Ishikawa (cell line): ENCODE data around the gene EHD4.

Experiments used
- CEBPB ChIP-seq: IDR thresholded peaks from 2 replicates; pipeline ENCODE4 v1.6.1; 2012
- CREB1 ChIP-seq: IDR thresholded peaks from 2 replicates; pipeline ENCODE4 v1.6.1; 2012; ENCODE audit warnings: low read depth
- EGR1 ChIP-seq: IDR thresholded peaks from 2 replicates; pipeline ENCODE4 v1.6.1; 2012
- EP300 ChIP-seq: IDR thresholded peaks from 2 replicates; pipeline ENCODE4 v1.6.1; 2012; ENCODE audit warnings: borderline replicate concordance
- FOXM1 ChIP-seq: IDR thresholded peaks from 2 replicates; pipeline ENCODE4 v1.6.1; 2012; ENCODE audit warnings: low read depth, borderline replicate concordance
- MAX ChIP-seq: IDR thresholded peaks from 2 replicates; pipeline ENCODE4 v1.6.1; 2012
- NFIC ChIP-seq: IDR thresholded peaks from 2 replicates; pipeline ENCODE4 v1.6.1; 2012
- RAD21 ChIP-seq: IDR thresholded peaks from 2 replicates; pipeline ENCODE4 v1.6.1; 2012; ENCODE audit warnings: low read depth
- REST ChIP-seq: IDR thresholded peaks from 2 replicates; pipeline ENCODE4 v1.6.1; 2012; ENCODE audit warnings: low read depth, mild to moderate bottlenecking
- TAF1 ChIP-seq: IDR thresholded peaks from 2 replicates; pipeline ENCODE4 v1.6.1; 2012; ENCODE audit warnings: low read depth, mild to moderate bottlenecking
- TCF12 ChIP-seq: IDR thresholded peaks from 2 replicates; pipeline ENCODE4 v1.6.1; 2012; ENCODE audit warnings: low read depth
- TEAD4 ChIP-seq: IDR thresholded peaks from 2 replicates; pipeline ENCODE4 v1.6.1; 2012
- YY1 ChIP-seq: IDR thresholded peaks from 2 replicates; pipeline ENCODE4 v1.6.1; 2012; ENCODE audit warnings: low read depth
- ZBTB7A ChIP-seq: IDR thresholded peaks from 2 replicates; pipeline ENCODE4 v1.6.1; 2012; ENCODE audit warnings: low read depth
- TF ChIP-seq, protein P1 (sequence below): IDR thresholded peaks from 2 replicates; pipeline ENCODE4 v1.6.1; 2012

Gene EHD4

DNA sequence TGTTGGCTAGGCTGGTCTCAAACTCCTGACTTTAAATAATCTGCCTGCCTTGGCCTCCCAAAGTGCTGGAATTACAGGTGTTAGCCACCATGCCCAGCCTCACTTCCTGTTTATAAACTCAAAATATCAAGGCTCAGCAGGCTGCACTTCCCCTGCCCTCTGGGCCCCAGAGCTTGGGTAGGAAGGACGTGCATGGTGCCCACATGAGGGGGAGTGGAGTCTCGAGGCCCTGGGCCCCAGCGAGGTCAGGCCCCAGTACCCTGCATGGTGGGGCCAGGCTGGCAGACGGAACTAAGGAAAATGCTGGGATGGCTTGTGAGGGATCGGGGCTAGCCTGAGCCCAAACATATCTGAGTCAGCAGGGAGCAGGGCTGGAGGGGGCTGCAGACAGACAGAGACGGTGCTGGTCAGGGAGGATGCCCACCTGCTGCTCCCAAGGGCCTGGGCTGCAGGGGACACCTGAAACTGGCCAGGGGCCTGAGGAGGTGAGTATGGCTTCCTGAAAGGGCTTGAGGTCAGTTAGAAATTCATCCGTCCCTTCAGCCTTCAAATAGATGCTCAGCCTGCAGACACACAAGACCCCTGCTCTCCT is 83.6 kb downstream of the EHD4 start:
- TF ChIP-seq CEBPB = no peak
- TF ChIP-seq TAF1 = no peak

- TF ChIP-seq TEAD4 = no peak
- TF ChIP-seq NFIC = no peak
- no peak for TF ChIP-seq FOXM1
- no peak for TF ChIP-seq EP300
- TF ChIP-seq TCF12 = no peak
- TF ChIP-seq, protein P1, sequence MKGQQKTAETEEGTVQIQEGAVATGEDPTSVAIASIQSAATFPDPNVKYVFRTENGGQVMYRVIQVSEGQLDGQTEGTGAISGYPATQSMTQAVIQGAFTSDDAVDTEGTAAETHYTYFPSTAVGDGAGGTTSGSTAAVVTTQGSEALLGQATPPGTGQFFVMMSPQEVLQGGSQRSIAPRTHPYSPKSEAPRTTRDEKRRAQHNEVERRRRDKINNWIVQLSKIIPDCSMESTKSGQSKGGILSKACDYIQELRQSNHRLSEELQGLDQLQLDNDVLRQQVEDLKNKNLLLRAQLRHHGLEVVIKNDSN = no peak
- no peak for TF ChIP-seq YY1
- no peak for TF ChIP-seq EGR1
- TF ChIP-seq REST = no peak
- no peak for TF ChIP-seq CEBPB
Observed at GRCh38 chr15:41887893-41888292, 84.5 kb downstream of the EHD4 start.

GRCh38 chr15:41887161-41887560 is 85.2 kb downstream of the EHD4 start:
- TF ChIP-seq EP300 (no peak), EGR1 (no peak), YY1 (no peak), MAX (no peak), NFIC (no peak), FOXM1 (no peak), ZBTB7A (no peak), REST (no peak), RAD21 (no peak), CEBPB (no peak), TEAD4 (no peak), TAF1 (no peak), TCF12 (no peak), CREB1 (no peak)
- TF ChIP-seq, protein P1 = no peak

DNA sequence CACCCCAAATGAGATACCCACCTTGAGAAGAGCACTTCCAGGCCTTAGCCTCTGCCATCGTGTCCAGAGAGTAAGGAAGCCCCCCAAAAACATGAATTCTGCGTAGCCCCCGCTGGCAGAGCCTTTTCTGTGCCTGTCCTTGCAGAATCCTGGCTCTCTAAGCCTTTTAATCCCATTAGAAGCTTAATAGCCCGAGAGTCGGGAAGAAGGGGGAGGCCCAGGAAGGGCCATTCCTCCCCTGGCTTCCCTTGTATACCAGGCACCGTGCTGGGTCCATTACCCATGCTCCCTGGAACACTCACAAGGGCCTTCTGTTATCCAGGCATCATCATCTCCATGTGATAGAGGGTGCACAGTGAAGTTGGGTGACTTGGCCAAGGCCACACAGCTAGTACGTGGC is 85.6 kb downstream of the EHD4 start:
- TF ChIP-seq REST (no peak), CEBPB (no peak), TEAD4 (no peak), NFIC (no peak), CREB1 (no peak), FOXM1 (no peak), RAD21 (no peak), MAX (no peak), ZBTB7A (no peak), YY1 (no peak), EGR1 (no peak), TCF12 (no peak), EP300 (no peak), TAF1 (no peak)
- TF ChIP-seq, protein P1 = no peak
